ENCODE measurements around the gene SDE2.

DNA sequence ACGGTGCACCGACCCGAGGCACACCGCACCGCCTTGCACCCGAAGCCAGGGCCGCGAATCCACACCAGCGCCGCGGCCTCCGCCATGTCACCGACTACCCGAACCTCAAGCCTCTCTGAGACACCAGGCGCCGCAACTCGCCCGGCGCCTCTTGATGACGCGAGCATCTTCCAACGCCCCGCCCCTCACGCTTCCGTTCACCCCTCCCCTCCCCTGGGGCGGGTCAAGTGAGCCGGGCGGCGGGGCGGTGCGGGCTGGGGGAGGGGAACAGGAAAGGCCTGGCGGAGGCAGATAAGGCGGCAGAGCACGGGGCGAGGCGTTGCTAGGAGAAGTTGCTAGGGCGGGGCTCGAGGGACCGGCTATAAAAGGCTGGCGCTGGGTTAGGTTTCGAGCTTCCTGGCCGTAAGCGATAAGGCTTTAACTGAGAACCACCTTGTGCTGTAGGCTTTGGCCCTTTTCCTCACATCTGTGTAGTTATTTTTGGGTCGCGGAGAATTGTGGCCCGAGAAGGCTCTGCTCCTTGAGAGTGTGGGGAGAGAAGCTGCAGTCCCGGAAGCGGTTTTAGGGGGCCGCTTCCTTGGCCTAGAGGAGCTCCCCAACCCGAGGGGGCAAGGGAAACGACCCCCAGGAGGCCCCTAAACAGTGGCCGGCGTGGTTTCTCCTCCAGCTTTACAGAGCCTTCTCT is at the start of gene SDE2:
- TF ChIP-seq, protein P1, sequence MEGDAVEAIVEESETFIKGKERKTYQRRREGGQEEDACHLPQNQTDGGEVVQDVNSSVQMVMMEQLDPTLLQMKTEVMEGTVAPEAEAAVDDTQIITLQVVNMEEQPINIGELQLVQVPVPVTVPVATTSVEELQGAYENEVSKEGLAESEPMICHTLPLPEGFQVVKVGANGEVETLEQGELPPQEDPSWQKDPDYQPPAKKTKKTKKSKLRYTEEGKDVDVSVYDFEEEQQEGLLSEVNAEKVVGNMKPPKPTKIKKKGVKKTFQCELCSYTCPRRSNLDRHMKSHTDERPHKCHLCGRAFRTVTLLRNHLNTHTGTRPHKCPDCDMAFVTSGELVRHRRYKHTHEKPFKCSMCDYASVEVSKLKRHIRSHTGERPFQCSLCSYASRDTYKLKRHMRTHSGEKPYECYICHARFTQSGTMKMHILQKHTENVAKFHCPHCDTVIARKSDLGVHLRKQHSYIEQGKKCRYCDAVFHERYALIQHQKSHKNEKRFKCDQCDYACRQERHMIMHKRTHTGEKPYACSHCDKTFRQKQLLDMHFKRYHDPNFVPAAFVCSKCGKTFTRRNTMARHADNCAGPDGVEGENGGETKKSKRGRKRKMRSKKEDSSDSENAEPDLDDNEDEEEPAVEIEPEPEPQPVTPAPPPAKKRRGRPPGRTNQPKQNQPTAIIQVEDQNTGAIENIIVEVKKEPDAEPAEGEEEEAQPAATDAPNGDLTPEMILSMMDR (IDR thresholded peaks at IDR 0.05) = no peak
- TF ChIP-seq EP300 (IDR thresholded peaks at IDR 0.05) (no peak), POLR2A (IDR thresholded peaks at IDR 0.05) (peak; percentile 85 to 95), POLR2AphosphoS5 (IDR thresholded peaks at IDR 0.05) (peak; percentile 73 to 87 (median 73))
